Caco-2 (cell line): ENCODE data around the gene KIF6. TPM values are rescaled to one million over a fixed set of nuclear protein-coding genes. Genes with fewer than 3 reads are reported as not detected.

Experiments used
- BruUV-seq: library from RNA; stranded (reverse); fragments of 400-500 nt; replicated peaks from 2 replicates; lab custom pipeline; 2021; lab: Mats Ljungman, UMichigan
- CTCF ChIA-PET: fragments of 300-600 bp; sonication (Branson Sonifier 250); formaldehyde crosslinking; loops from one replicate; lab custom pipeline; 2022; ENCODE audit warnings: antibody characterized with exemption; lab: Charles Lee
- POLR2A ChIA-PET: fragments of 300-600 bp; sonication (Branson Sonifier 250); formaldehyde crosslinking; loops from one replicate; lab custom pipeline; 2022; ENCODE audit warnings: antibody characterized with exemption; lab: Charles Lee
- DNase-seq, 2 experiments: peaks; one replicate each; pipeline versions ENCODE4 v3.0.0 to v3.0.0-alpha.2; 2020 to 2022
- H3K27me3 ChIP-seq: replicated peaks from 2 replicates; pipeline ENCODE4 v1.6.0; 2011; ENCODE audit warnings: low read length; ENCODE audit not compliant: control insufficient read depth, insufficient read depth
- H3K36me3 ChIP-seq: 2 replicates; pipeline ENCODE4 v1.5.1; 2011; ENCODE audit warnings: low read length; ENCODE audit not compliant: control insufficient read depth, insufficient read depth
- H3K4me1 ChIP-seq: fragments of 250-450 bp; sonication (Bioruptor Pico); 2 replicates; pipeline ENCODE4 v1.5.1; 2020; ENCODE audit warnings: mild to moderate bottlenecking
- H3K4me3 ChIP-seq: 2 replicates; pipeline ENCODE4 v1.5.1; 2011; ENCODE audit warnings: low read depth, mild to moderate bottlenecking, control low read depth, low read length
- H3K9me3 ChIP-seq: fragments of 250-450 bp; sonication (Bioruptor Pico); 2 replicates; pipeline ENCODE4 v1.5.1; 2020; ENCODE audit warnings: mild to moderate bottlenecking, moderate library complexity
- H3K27ac Mint-ChIP-seq: one replicate; pipeline ENCODE4 v1.8.0; 2022; ENCODE audit warnings: mixed read lengths; ENCODE audit not compliant: unreplicated experiment
- H3K27me3 Mint-ChIP-seq: one replicate; pipeline ENCODE4 v1.8.0; 2022; ENCODE audit warnings: mixed read lengths; ENCODE audit not compliant: insufficient read depth, unreplicated experiment
- H3K36me3 Mint-ChIP-seq: one replicate; pipeline ENCODE4 v1.8.0; 2022; ENCODE audit warnings: mild to moderate bottlenecking, mixed read lengths; ENCODE audit not compliant: insufficient read depth, unreplicated experiment
- H3K4me1 Mint-ChIP-seq: one replicate; pipeline ENCODE4 v1.8.0; 2022; ENCODE audit warnings: low read depth, mixed read lengths; ENCODE audit not compliant: unreplicated experiment
- H3K4me3 Mint-ChIP-seq: one replicate; pipeline ENCODE4 v1.8.0; 2022; ENCODE audit warnings: mild to moderate bottlenecking, moderate library complexity, mixed read lengths; ENCODE audit not compliant: unreplicated experiment
- H3K9me3 Mint-ChIP-seq: one replicate; pipeline ENCODE4 v1.8.0; 2022; ENCODE audit warnings: mixed read lengths; ENCODE audit not compliant: unreplicated experiment
- intact Hi-C: fragments of 100-400 bp; cut with micrococcal nuclease; formaldehyde crosslinking; loops from one replicate; pipeline ENCODE4 v1.10.0; 2022; ENCODE audit not compliant: unreplicated experiment
- total RNA-seq: library from RNA; stranded (reverse); gene quantifications from 2 replicates; pipeline ENCODE4 v1.2.3, GENCODE V29; 2022
- TF ChIP-seq, protein P1 (sequence below), 2 experiments: fragments of 200-600 bp in 1 of 2; IDR thresholded peaks; 1 replicate in 1 of 2; 2 replicates in 1 of 2; pipeline versions ENCODE4 v1.5.1 to v1.8.0; 2011 to 2022; ENCODE audit warnings: antibody characterized with exemption in 1 of 2, control low read depth in 1 of 2, inconsistent platforms in 1 of 2, low read depth in 1 of 2, low read length in 1 of 2, mild to moderate bottlenecking in 1 of 2, moderate library complexity in 1 of 2; ENCODE audit not compliant: insufficient read depth in 1 of 2, severe bottlenecking in 1 of 2, unreplicated experiment in 1 of 2

Gene KIF6
- total RNA-seq, 1 experiment from 2014 or later, result not detected

DNA sequence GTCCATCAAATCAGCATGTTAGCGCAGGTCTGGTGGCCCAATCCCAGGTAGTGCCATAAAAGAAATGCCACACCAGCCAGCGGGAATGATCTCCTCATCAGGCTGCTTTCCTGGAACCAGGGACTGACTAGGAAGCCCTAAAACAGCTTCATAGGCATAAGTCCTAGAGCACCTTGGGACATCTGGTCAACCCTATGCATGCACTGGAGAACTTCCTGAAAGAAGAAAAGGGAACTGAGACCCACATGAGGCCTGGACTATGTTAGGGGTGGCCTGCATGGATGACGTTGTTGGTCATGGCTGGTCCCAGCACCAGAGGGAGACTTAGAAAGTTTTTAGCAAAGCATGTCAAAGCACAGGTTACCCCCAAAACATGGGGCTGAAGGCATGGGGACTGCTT is 395.2 kb downstream of the KIF6 start:
- Histone ChIP-seq H3K4me3 (no peak overlapping the region), H3K9me3 (no peaks in the 10 kb centered on the region), H3K27me3 (no peaks in the 10 kb centered on the region; the same call in 1 of the 2 replicates), H3K36me3 (no peaks in the 10 kb centered on the region), H3K4me1 (no peaks in the 10 kb centered on the region)
- ChIA-PET POLR2A (no interaction called here), CTCF (no interaction called here)
- H3K27me3 Mint-ChIP-seq, result peaks cover 28% of the 10 kb centered on the region
- H3K27ac Mint-ChIP-seq, result no peak overlapping the region
- BruUV-seq, result no TSS peak
- intact Hi-C loops, result no loop called here
- no peaks in the 10 kb centered on the region for H3K36me3 Mint-ChIP-seq
- H3K9me3 Mint-ChIP-seq, result no peaks in the 10 kb centered on the region
- no peak overlapping the region for H3K4me3 Mint-ChIP-seq
- TF ChIP-seq, protein P1, sequence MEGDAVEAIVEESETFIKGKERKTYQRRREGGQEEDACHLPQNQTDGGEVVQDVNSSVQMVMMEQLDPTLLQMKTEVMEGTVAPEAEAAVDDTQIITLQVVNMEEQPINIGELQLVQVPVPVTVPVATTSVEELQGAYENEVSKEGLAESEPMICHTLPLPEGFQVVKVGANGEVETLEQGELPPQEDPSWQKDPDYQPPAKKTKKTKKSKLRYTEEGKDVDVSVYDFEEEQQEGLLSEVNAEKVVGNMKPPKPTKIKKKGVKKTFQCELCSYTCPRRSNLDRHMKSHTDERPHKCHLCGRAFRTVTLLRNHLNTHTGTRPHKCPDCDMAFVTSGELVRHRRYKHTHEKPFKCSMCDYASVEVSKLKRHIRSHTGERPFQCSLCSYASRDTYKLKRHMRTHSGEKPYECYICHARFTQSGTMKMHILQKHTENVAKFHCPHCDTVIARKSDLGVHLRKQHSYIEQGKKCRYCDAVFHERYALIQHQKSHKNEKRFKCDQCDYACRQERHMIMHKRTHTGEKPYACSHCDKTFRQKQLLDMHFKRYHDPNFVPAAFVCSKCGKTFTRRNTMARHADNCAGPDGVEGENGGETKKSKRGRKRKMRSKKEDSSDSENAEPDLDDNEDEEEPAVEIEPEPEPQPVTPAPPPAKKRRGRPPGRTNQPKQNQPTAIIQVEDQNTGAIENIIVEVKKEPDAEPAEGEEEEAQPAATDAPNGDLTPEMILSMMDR (IDR thresholded peaks at IDR 0.05; ENCODE audit: insufficient read depth in 1 of 2, low read depth in 1 of 2, low read length in 1 of 2, severe bottlenecking in 1 of 2, unreplicated experiment in 1 of 2), result no peak
- no peaks in the 10 kb centered on the region for H3K4me1 Mint-ChIP-seq
- DNase-seq, result no peak

DNA sequence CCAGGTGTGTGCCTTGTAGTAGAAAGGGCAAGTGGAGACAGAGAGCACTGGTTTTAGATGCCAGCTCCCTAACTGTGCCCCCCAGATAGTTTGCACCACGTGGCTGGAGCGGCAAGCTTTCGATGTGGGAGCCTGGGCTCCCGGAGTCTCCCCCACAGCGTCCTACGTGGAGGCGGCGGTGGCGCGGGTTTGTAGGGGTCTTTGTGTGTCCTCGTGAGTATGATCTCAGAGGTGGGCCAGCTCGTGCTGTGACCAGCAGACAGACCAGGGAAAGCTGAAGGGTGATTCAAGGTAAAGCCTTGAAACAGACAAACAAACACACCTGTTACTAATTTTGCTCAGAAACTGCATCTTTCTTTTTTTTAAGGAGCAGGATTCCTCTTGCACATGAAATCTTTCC is 397.1 kb downstream of the KIF6 start:
- peaks cover 29% of the 10 kb centered on the region for H3K27me3 Mint-ChIP-seq
- H3K9me3 Mint-ChIP-seq, result no peaks in the 10 kb centered on the region
- H3K4me3 Mint-ChIP-seq, result no peak overlapping the region
- H3K36me3 ChIP-seq, result no peaks in the 10 kb centered on the region
- intact Hi-C loops, result no loop called here
- no peak overlapping the region for H3K27ac Mint-ChIP-seq
- H3K4me1 ChIP-seq, result no peaks in the 10 kb centered on the region
- no peaks in the 10 kb centered on the region; the same call in 1 of the 2 replicates for H3K27me3 ChIP-seq
- TF ChIP-seq, protein P1 (IDR thresholded peaks at IDR 0.05; ENCODE audit: insufficient read depth in 1 of 2, low read depth in 1 of 2, low read length in 1 of 2, severe bottlenecking in 1 of 2, unreplicated experiment in 1 of 2), result no peak
- H3K36me3 Mint-ChIP-seq, result no peaks in the 10 kb centered on the region
- no TSS peak for BruUV-seq
- no peak for DNase-seq
- ChIA-PET POLR2A (no interaction called here), CTCF (no interaction called here)
- H3K4me3 ChIP-seq, result no peak overlapping the region
- no peaks in the 10 kb centered on the region for H3K4me1 Mint-ChIP-seq
- no peaks in the 10 kb centered on the region for H3K9me3 ChIP-seq

DNA sequence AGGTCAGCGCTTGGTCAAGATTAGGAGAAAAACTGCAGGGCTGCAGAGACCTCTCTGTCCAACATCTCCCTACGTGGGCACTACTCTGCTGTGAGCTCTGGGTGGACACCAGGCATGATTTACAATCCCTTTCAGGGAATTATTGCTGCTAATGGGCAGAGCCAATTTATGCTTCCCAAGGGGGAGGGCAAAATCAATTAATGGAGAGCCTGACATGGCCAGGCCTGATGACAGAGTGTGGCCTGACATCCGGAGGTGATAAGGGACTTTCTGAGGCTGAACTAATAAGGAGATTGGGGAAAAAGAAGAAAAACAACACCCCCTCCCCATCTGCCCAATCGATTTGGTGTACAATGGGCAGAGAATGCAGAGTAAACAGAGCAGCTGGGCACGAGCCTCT is 397.7 kb downstream of the KIF6 start:
- Histone ChIP-seq H3K36me3 (no peaks in the 10 kb centered on the region), H3K4me1 (no peaks in the 10 kb centered on the region), H3K9me3 (no peaks in the 10 kb centered on the region), H3K4me3 (no peak overlapping the region), H3K27me3 (no peaks in the 10 kb centered on the region; the same call in 1 of the 2 replicates)
- Mint-ChIP-seq H3K4me3 (no peak overlapping the region), H3K27ac (no peak overlapping the region), H3K36me3 (no peaks in the 10 kb centered on the region), H3K9me3 (no peaks in the 10 kb centered on the region), H3K27me3 (peaks cover 26% of the 10 kb centered on the region), H3K4me1 (no peaks in the 10 kb centered on the region)
- POLR2A ChIA-PET, result no interaction called here
- CTCF ChIA-PET, result no interaction called here
- intact Hi-C loops, result no loop called here
- TF ChIP-seq, protein P1 (IDR thresholded peaks at IDR 0.05; ENCODE audit: insufficient read depth in 1 of 2, low read depth in 1 of 2, low read length in 1 of 2, severe bottlenecking in 1 of 2, unreplicated experiment in 1 of 2), result no peak
- no peak for DNase-seq
- BruUV-seq, result no TSS peak
